Pancreas (tissue), 10 donors: ENCODE measurements around the gene SBK1. TPM values are rescaled to one million over a fixed set of nuclear protein-coding genes. Genes with fewer than 3 reads are reported as not detected.
"Not testable (repeated sequence)": the region's sequence is repeated elsewhere in the genome, so short reads cannot be mapped to it uniquely, and the experiment has no call there.

ENCODE experiments used
- ATAC-seq, 4 donors: fragments of 200-7000 bp; cut with Tn5 transposase; one replicate each; pipeline versions ENCODE4 v1.8.0 to v1.9.1; 2020; ENCODE audit warnings: mild to moderate bottlenecking in 4 of 4, moderate library complexity in 4 of 4
- DNase-seq, 6 donors: peaks; one replicate each; pipeline ENCODE4 v3.0.0-alpha.2; 2020
- FAIRE-seq: peaks from 2 replicates; lab custom pipeline; 2012; peaks lifted over from hg19 to GRCh38; lab: Jason Lieb, UNC
- H3K27ac ChIP-seq, 4 donors: fragments of 200-600 bp; sonication (generic); 1 replicate in 3 of 4; 2 replicates in 1 of 4; pipeline versions ENCODE4 v1.5.0 to v1.8.0; 2020
- H3K27me3 ChIP-seq, 4 donors: fragments of 200-600 bp; one replicate each; pipeline ENCODE4 v1.8.0; 2021
- H3K36me3 ChIP-seq, 3 donors: fragments of 200-600 bp; sonication (generic) in 1 of 3; one replicate each; pipeline versions ENCODE4 v1.5.0 to v1.8.0; 2020 to 2021
- H3K4me1 ChIP-seq, 3 donors: fragments of 200-600 bp; one replicate each; pipeline ENCODE4 v1.8.0; 2021
- H3K4me3 ChIP-seq, 4 donors: fragments of 200-600 bp; sonication (generic) in 2 of 4; one replicate each; pipeline versions ENCODE4 v1.5.0 to v1.8.0; 2020 to 2021
- H3K9me3 ChIP-seq, 4 donors: fragments of 200-600 bp; one replicate each; pipeline ENCODE4 v1.8.0; 2021
- CTCF ChIP-seq, 4 donors: fragments of 200-600 bp; sonication (generic) in 3 of 4; IDR thresholded peaks; one replicate each; pipeline versions ENCODE4 v1.5.0 to v1.8.0; 2021; ENCODE audit warnings: antibody characterized with exemption in 4 of 4
- WGBS, 2 donors: extraction: QIAGEN DNeasy Blood & Tissue Kit; methylation state at CpG; one replicate each; pipeline ENCODE4 v1.1.7; 2013; 5-methylcytosine and 5-hydroxymethylcytosine counted together
- intact Hi-C, 3 donors: fragments of 100-400 bp; cut with DNase I; formaldehyde crosslinking; loops; one replicate each; pipeline versions ENCODE4 v1.11.1 to v1.14.2; 2022
- polyA plus RNA-seq, 2 donors: library from polyadenylated mRNA; stranded (reverse); fragments of 200-250 nt; gene quantifications; one replicate each; pipeline ENCODE4 v1.2.3, GENCODE V29; 2013
- total RNA-seq, 6 donors: library from RNA; stranded (reverse); fragmentation: NEBNext Ultra II Directional in 4 of 6; extraction: Animal tissue kit (Norgen Biotek cat#: 25700) in 4 of 6; gene quantifications; one replicate each; pipeline versions ENCODE4 v1.2.1 to v1.2.4, GENCODE V29; 2021 to 2023
- donor health status: healthy with polysubstance abuse.
- donor health status: DM: no; HTN: no; CAD: no; lungs with moderate emphysema.
- donor health status: DM: no; HTN: no; CAD: no.
- donor health status: control.
- donor health status: control.
- donor health status: Bipolar disorder and iron deficiency.
- donor health status: DM: yes; HTN: yes; CAD: no.
- donor health status: DM: no; HTN: no; CAD: no.
- donor health status: DM: no; HTN: no; CAD: no.
- donor health status: DM: yes; HTN: yes; CAD: no.

SBK1 gene
- total RNA-seq (1 to 10 TPM; 1.3 to 4.0 (median 1.6) TPM), polyA plus RNA-seq (1 to 10 TPM in 1 of 2 donors, under 1 TPM in 1; 0.96 to 1.4 TPM)

GRCh38 chr16:28291651-28292626 lies at the start of gene SBK1:
TSS of gene SBK1 (plus strand) at chr16:28292525. CDS start at chr16:28317392, 24,867 bp downstream.
- peak within 1 kb of the TSS; percentile 49 to 70 (median 60) for H3K4me3 ChIP-seq
- peak within 1 kb of the TSS in 3 of 4 donors; percentile 22 to 72 (median 69) for H3K27ac ChIP-seq
- WGBS, 2 donors: 2 to 3% methylated on average over 52 to 88 of the region's 88 CpGs
- peak; percentile 92 to 97 (median 96) for ATAC-seq
- H3K36me3 ChIP-seq: no peaks in the 10 kb centered on the region
- H3K4me1 ChIP-seq: peaks cover 3 to 9% (median 6%) of the 10 kb centered on the region in 3 donors
- no peaks in the 10 kb centered on the region for H3K27me3 ChIP-seq
- intact Hi-C loops: no loop called here
- FAIRE-seq: no peak
- peak; percentile 74 to 94 (median 87) for DNase-seq
- no peaks in the 10 kb centered on the region for H3K9me3 ChIP-seq
- TF ChIP-seq CTCF (IDR thresholded peaks at IDR 0.05): no peak

GRCh38 chr16:28249483-28249882 lies 42.8 kb upstream of the SBK1 start:
- H3K27me3 ChIP-seq, ATAC-seq, H3K36me3 ChIP-seq, DNase-seq, H3K27ac ChIP-seq, H3K4me3 ChIP-seq, FAIRE-seq, H3K9me3 ChIP-seq, intact Hi-C loops, H3K4me1 ChIP-seq: not testable (repeated sequence)
- WGBS, 2 donors: 56 to 73% methylated on average over 2 of the region's 2 CpGs

GRCh38 chr16:28250999-28251398 lies 41.3 kb upstream of the SBK1 start:
- no peak overlapping the region for H3K4me3 ChIP-seq
- H3K9me3 ChIP-seq: no peaks in the 10 kb centered on the region
- no peak for DNase-seq
- TF ChIP-seq CTCF (IDR thresholded peaks at IDR 0.05): no peak
- no peak overlapping the region for H3K27ac ChIP-seq
- WGBS, 2 donors: 40 to 59% methylated on average over 3 of the region's 3 CpGs
- no peaks in the 10 kb centered on the region for H3K4me1 ChIP-seq
- ATAC-seq: no peak
- H3K36me3 ChIP-seq: no peaks in the 10 kb centered on the region
- no peaks in the 10 kb centered on the region for H3K27me3 ChIP-seq
- FAIRE-seq: no peak
- intact Hi-C loops: no loop called here

- TF ChIP-seq CTCF (IDR thresholded peaks at IDR 0.05): no peak
- intact Hi-C loops: no loop called here
- no peaks in the 10 kb centered on the region for H3K36me3 ChIP-seq
- no peaks in the 10 kb centered on the region for H3K27me3 ChIP-seq
- H3K9me3 ChIP-seq: no peaks in the 10 kb centered on the region
- no peak for ATAC-seq
- DNase-seq: no peak
- FAIRE-seq: no peak
- no peaks in the 10 kb centered on the region for H3K4me1 ChIP-seq
- 81 to 89% methylated on average over 6 of the region's 6 CpGs for WGBS, 2 donors
- no peak overlapping the region for H3K27ac ChIP-seq
- no peak overlapping the region for H3K4me3 ChIP-seq
These were observed 38.2 kb upstream of the SBK1 start for GRCh38 chr16:28254158-28254557.

GRCh38 chr16:28255838-28256237 lies 36.5 kb upstream of the SBK1 start:
- no peak for FAIRE-seq
- intact Hi-C loops: no loop called here
- no peaks in the 10 kb centered on the region for H3K9me3 ChIP-seq
- TF ChIP-seq CTCF (IDR thresholded peaks at IDR 0.05): no peak
- no peaks in the 10 kb centered on the region for H3K36me3 ChIP-seq
- H3K4me3 ChIP-seq: no peak overlapping the region
- ATAC-seq: no peak
- no peaks in the 10 kb centered on the region for H3K27me3 ChIP-seq
- DNase-seq: no peak
- H3K27ac ChIP-seq: no peak overlapping the region
- no peaks in the 10 kb centered on the region for H3K4me1 ChIP-seq
- 74 to 79% methylated on average over 12 of the region's 12 CpGs for WGBS, 2 donors
